Stomach (tissue), 4 donors: ENCODE data around the gene PLK2.

ENCODE experiments used
- POLR2AphosphoS5 ChIP-seq, 3 donors: sonication (generic); formaldehyde crosslinking; IDR thresholded peaks; one replicate each; pipeline ENCODE4 v1.6.1; 2016; ENCODE audit warnings: antibody characterized with exemption in 3 of 3
- TF ChIP-seq, protein P1 (sequence below), 7 experiments: fragments of 450-650 bp in 4 of 7; fragments of 200-600 bp in 3 of 7; sonication (generic) in 3 of 7; IDR thresholded peaks; one replicate each; pipeline ENCODE4 v1.5.1; 2016 to 2019; ENCODE audit warnings: antibody characterized with exemption in 7 of 7, control low read depth in 2 of 7, mild to moderate bottlenecking in 1 of 7

DNA sequence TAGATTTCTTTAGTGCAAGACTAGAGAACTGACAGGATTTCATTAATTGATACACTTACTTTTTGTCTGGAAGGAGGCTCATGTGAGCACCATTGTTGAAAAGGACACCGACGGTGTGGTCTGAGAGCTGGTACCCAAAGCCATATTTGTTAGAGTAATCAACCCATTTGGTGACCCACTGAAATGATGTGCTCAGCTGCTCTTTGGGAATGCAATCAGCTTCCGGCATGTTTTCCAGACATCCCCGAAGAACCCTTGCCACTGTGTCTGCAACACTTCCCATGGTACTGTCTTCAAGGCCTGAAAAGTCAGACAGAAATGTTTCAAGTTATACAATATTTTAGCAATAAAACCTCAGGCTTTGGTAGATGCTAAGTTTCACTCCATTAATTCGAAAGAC lies 4.4 kb downstream of the PLK2 start:
- TF ChIP-seq POLR2AphosphoS5 (IDR thresholded peaks at IDR 0.05) = no peak
- TF ChIP-seq, protein P1, sequence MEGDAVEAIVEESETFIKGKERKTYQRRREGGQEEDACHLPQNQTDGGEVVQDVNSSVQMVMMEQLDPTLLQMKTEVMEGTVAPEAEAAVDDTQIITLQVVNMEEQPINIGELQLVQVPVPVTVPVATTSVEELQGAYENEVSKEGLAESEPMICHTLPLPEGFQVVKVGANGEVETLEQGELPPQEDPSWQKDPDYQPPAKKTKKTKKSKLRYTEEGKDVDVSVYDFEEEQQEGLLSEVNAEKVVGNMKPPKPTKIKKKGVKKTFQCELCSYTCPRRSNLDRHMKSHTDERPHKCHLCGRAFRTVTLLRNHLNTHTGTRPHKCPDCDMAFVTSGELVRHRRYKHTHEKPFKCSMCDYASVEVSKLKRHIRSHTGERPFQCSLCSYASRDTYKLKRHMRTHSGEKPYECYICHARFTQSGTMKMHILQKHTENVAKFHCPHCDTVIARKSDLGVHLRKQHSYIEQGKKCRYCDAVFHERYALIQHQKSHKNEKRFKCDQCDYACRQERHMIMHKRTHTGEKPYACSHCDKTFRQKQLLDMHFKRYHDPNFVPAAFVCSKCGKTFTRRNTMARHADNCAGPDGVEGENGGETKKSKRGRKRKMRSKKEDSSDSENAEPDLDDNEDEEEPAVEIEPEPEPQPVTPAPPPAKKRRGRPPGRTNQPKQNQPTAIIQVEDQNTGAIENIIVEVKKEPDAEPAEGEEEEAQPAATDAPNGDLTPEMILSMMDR (IDR thresholded peaks at IDR 0.05) = no peak
